ENCODE results near the gene GLUL.

GLUL gene

DNA sequence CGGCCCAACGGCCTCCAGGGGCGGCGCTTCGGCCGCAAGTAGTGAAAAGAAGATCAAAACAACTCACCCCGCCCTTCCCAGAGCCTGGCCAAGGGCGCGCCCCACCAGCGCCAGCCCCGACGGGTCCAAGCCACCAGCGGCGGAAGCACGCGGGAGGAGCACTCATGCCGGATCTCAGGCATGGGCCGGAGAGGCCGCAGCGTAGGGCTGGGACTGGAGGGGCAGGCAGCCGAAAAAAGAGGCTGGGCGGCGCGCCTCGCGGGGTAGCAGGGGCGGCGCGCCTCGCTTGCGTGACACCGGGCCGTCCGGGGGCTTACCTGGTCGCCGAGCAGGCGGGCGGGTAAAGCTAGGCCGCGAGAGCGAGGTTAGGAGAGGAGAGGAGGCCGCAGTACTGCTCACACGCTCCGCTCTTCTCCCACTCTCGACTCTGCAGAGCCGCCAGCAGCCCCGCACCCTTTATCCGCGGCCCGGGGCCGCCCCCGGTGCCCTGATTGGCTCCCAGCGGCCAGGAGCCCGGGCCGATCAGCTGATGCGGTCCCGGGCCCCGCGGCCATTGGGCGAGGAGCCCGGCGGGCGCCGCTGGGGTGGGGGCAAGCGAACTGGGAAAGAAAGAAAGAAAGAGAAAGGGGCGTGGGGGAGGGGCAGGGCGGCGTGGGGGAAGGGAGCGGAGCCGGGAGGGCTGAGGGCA lies at the start of gene GLUL:
TSS of gene GLUL (minus strand) at position 429 of the 688 bp plus-strand sequence. CDS start 3,053 bp downstream, outside the sequence.
- Histone ChIP-seq H4K20me1 (ENCODE audit: low read depth, low read length) (no peaks in the 10 kb centered on the region), H3F3A (ENCODE audit: insufficient read depth) (no peaks in the 10 kb centered on the region), H3K36me3 (ENCODE audit: low read length) (no peaks in the 10 kb centered on the region), H3K9me3 (ENCODE audit: insufficient read depth, low read length) (no peaks in the 10 kb centered on the region), H3K79me2 (ENCODE audit: insufficient read depth, low read length) (no peaks in the 10 kb centered on the region), H3K27ac (ENCODE audit: low read depth, low read length) (no peak within 1 kb of the TSS), H3K27me3 (ENCODE audit: low read length) (no peaks in the 10 kb centered on the region), H2AFZ (ENCODE audit: low read depth, low read length, severe bottlenecking) (no peak within 1 kb of the TSS), H3K9me2 (replicated peaks; ENCODE audit: insufficient read depth, low read length) (no peaks in the 10 kb centered on the region), H3K4me3 (ENCODE audit: insufficient read depth, low read length, poor library complexity, severe bottlenecking) (no peak within 1 kb of the TSS), H3K4me2 (ENCODE audit: low read depth, low read length, poor library complexity, severe bottlenecking) (no peak within 1 kb of the TSS), H3K9ac (ENCODE audit: low read length) (no peak within 1 kb of the TSS)
- TF ChIP-seq CTCF (IDR thresholded peaks at IDR 0.05; ENCODE audit: insufficient read depth, low read length, poor library complexity, severe bottlenecking) (no peak), EZH2phosphoT487 (conservative IDR thresholded peaks at IDR 0.05; ENCODE audit: low read length) (no peak)

DNA sequence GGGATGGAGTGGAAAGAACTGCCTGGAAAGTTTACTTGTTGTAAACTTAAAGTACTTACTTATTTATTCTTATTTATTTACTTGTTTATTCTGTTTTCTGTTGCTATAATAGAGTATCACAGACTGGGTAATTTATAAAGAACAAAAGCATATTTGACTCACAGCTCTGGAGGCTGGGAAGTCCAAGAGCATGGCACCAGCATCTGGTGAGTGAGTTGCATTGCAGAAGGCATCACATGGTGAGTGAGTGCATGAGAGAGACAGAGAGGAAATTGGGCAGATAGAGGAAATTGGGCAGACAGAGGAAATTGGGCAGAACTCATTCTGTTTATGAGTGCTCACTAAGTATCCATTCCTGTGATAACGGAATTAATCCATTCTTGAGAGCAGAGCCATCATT lies 46.7 kb upstream of the GLUL start:
- no peak overlapping the region for H3K4me2 ChIP-seq (ENCODE audit: low read depth, low read length, poor library complexity, severe bottlenecking)
- H3K9me2 ChIP-seq (replicated peaks; ENCODE audit: insufficient read depth, low read length), result no peaks in the 10 kb centered on the region
- H2AFZ ChIP-seq (ENCODE audit: low read depth, low read length, severe bottlenecking), result no peak overlapping the region
- H3K36me3 ChIP-seq (ENCODE audit: low read length), result no peaks in the 10 kb centered on the region
- H3K27ac ChIP-seq (ENCODE audit: low read depth, low read length), result no peak overlapping the region
- no peaks in the 10 kb centered on the region for H3K9me3 ChIP-seq (ENCODE audit: insufficient read depth, low read length)
- no peaks in the 10 kb centered on the region for H3K79me2 ChIP-seq (ENCODE audit: insufficient read depth, low read length)
- no peak overlapping the region for H3K4me3 ChIP-seq (ENCODE audit: insufficient read depth, low read length, poor library complexity, severe bottlenecking)
- no peaks in the 10 kb centered on the region for H3K27me3 ChIP-seq (ENCODE audit: low read length)
- H4K20me1 ChIP-seq (ENCODE audit: low read depth, low read length), result no peaks in the 10 kb centered on the region
- no peaks in the 10 kb centered on the region for H3F3A ChIP-seq (ENCODE audit: insufficient read depth)
- H3K9ac ChIP-seq (ENCODE audit: low read length), result no peak overlapping the region
- no peak for TF ChIP-seq EZH2phosphoT487 (conservative IDR thresholded peaks at IDR 0.05; ENCODE audit: low read length)

- Histone ChIP-seq H3K36me3 (ENCODE audit: low read length) (no peaks in the 10 kb centered on the region), H4K20me1 (ENCODE audit: low read depth, low read length) (no peaks in the 10 kb centered on the region), H3K27ac (ENCODE audit: low read depth, low read length) (no peak overlapping the region), H3K9me2 (replicated peaks; ENCODE audit: insufficient read depth, low read length) (no peaks in the 10 kb centered on the region), H3F3A (ENCODE audit: insufficient read depth) (no peaks in the 10 kb centered on the region), H3K4me3 (ENCODE audit: insufficient read depth, low read length, poor library complexity, severe bottlenecking) (no peak overlapping the region), H3K4me2 (ENCODE audit: low read depth, low read length, poor library complexity, severe bottlenecking) (no peak overlapping the region), H3K79me2 (ENCODE audit: insufficient read depth, low read length) (no peaks in the 10 kb centered on the region), H3K9ac (ENCODE audit: low read length) (no peak overlapping the region), H3K27me3 (ENCODE audit: low read length) (no peaks in the 10 kb centered on the region), H3K9me3 (ENCODE audit: insufficient read depth, low read length) (no peaks in the 10 kb centered on the region), H2AFZ (ENCODE audit: low read depth, low read length, severe bottlenecking) (no peak overlapping the region)
- TF ChIP-seq EZH2phosphoT487 (conservative IDR thresholded peaks at IDR 0.05; ENCODE audit: low read length), result no peak
- no peak for TF ChIP-seq CTCF (IDR thresholded peaks at IDR 0.05; ENCODE audit: insufficient read depth, low read length, poor library complexity, severe bottlenecking)
Measured at GRCh38 chr1:182433580-182433979, 42.0 kb upstream of the GLUL start.

- H3K9ac ChIP-seq (ENCODE audit: low read length), result no peak overlapping the region
- H3K27ac ChIP-seq (ENCODE audit: low read depth, low read length), result no peak overlapping the region
- no peak overlapping the region for H3K4me3 ChIP-seq (ENCODE audit: insufficient read depth, low read length, poor library complexity, severe bottlenecking)
- no peak overlapping the region for H3K4me2 ChIP-seq (ENCODE audit: low read depth, low read length, poor library complexity, severe bottlenecking)
- TF ChIP-seq EZH2phosphoT487 (conservative IDR thresholded peaks at IDR 0.05; ENCODE audit: low read length), result no peak
- TF ChIP-seq CTCF (IDR thresholded peaks at IDR 0.05; ENCODE audit: insufficient read depth, low read length, poor library complexity, severe bottlenecking), result no peak
- H3K27me3 ChIP-seq (ENCODE audit: low read length), result no peaks in the 10 kb centered on the region
- H3K9me2 ChIP-seq (replicated peaks; ENCODE audit: insufficient read depth, low read length), result no peaks in the 10 kb centered on the region
- H2AFZ ChIP-seq (ENCODE audit: low read depth, low read length, severe bottlenecking), result no peak overlapping the region
- no peaks in the 10 kb centered on the region for H3K79me2 ChIP-seq (ENCODE audit: insufficient read depth, low read length)
- H3K9me3 ChIP-seq (ENCODE audit: insufficient read depth, low read length), result no peaks in the 10 kb centered on the region
- H3K36me3 ChIP-seq (ENCODE audit: low read length), result no peaks in the 10 kb centered on the region
- no peaks in the 10 kb centered on the region for H4K20me1 ChIP-seq (ENCODE audit: low read depth, low read length)
- no peaks in the 10 kb centered on the region for H3F3A ChIP-seq (ENCODE audit: insufficient read depth)
Measured at GRCh38 chr1:182431278-182431677, 39.7 kb upstream of the GLUL start.
